NB4 (cell line): ENCODE results near the gene KNCN.

ENCODE experiments used
- MYC ChIP-seq: IDR thresholded peaks from 2 replicates; pipeline ENCODE4 v1.6.1; 2011; ENCODE audit warnings: low read depth, low read length
- POLR2A ChIP-seq: IDR thresholded peaks from 2 replicates; pipeline ENCODE4 v1.6.1; 2011; ENCODE audit warnings: mild to moderate bottlenecking; ENCODE audit not compliant: insufficient read length; ENCODE audit errors: extremely low read depth
- TF ChIP-seq, protein P1 (sequence below): IDR thresholded peaks from one replicate; pipeline ENCODE4 v1.5.1; 2012; ENCODE audit warnings: low read depth, low read length

DNA sequence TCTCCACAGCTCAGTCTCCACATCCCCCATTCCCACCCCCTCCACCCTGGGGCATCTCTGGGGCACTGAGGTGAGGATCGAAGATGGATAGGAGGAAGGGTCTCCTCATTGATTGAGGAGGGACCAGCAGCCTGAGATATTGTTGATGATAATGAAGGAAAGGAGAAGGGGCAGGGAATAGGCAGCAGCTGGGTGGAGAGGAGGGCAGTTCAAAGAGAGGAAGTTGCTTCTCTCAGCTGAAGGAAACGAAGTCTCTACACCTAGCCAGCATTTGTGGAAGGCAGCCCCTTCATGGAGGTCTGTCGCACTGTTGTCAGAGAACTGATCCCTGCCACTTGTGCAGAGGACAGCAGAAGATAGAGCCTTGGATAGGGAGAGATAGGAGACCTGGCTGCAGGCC lies 5.7 kb downstream of the KNCN start:
- TF ChIP-seq, protein P1, sequence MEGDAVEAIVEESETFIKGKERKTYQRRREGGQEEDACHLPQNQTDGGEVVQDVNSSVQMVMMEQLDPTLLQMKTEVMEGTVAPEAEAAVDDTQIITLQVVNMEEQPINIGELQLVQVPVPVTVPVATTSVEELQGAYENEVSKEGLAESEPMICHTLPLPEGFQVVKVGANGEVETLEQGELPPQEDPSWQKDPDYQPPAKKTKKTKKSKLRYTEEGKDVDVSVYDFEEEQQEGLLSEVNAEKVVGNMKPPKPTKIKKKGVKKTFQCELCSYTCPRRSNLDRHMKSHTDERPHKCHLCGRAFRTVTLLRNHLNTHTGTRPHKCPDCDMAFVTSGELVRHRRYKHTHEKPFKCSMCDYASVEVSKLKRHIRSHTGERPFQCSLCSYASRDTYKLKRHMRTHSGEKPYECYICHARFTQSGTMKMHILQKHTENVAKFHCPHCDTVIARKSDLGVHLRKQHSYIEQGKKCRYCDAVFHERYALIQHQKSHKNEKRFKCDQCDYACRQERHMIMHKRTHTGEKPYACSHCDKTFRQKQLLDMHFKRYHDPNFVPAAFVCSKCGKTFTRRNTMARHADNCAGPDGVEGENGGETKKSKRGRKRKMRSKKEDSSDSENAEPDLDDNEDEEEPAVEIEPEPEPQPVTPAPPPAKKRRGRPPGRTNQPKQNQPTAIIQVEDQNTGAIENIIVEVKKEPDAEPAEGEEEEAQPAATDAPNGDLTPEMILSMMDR = no peak
- TF ChIP-seq MYC (no peak), POLR2A (no peak)
